Measurements from ENCODE around the gene GYS2.

DNA sequence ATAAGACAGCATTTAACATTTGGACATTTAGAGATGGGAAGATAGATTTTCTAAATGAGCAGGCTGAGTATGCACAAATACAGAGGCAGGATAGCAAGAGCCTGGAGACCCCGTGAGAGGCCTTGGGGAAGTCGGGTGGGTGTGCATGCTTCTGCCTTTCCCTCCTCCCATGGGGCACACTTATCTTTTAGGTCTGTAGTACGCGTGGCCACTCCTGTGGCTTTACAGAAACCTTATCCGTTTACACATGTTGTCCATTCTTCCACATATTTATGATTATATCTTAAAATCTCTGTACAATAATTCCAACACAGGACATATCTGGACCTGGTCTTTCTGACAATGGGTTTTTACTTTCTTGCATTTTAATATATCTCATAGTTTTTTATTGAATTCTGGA lies 33.6 kb downstream of the GYS2 start:
- TF ChIP-seq, protein P1, sequence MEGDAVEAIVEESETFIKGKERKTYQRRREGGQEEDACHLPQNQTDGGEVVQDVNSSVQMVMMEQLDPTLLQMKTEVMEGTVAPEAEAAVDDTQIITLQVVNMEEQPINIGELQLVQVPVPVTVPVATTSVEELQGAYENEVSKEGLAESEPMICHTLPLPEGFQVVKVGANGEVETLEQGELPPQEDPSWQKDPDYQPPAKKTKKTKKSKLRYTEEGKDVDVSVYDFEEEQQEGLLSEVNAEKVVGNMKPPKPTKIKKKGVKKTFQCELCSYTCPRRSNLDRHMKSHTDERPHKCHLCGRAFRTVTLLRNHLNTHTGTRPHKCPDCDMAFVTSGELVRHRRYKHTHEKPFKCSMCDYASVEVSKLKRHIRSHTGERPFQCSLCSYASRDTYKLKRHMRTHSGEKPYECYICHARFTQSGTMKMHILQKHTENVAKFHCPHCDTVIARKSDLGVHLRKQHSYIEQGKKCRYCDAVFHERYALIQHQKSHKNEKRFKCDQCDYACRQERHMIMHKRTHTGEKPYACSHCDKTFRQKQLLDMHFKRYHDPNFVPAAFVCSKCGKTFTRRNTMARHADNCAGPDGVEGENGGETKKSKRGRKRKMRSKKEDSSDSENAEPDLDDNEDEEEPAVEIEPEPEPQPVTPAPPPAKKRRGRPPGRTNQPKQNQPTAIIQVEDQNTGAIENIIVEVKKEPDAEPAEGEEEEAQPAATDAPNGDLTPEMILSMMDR (IDR thresholded peaks at IDR 0.05), result no peak
- no peak for TF ChIP-seq POLR2A (IDR thresholded peaks at IDR 0.05)

Data from lower leg skin (tissue), 3 donors.